Activated CD8-positive, alpha-beta memory T cell treated with anti-CD3 and anti-CD28 coated beads, Interleukin-2, amount 50 U/mL, for 24 hours (primary cell): ENCODE results near the gene ANXA3.
"Not testable (repeated sequence)": the region's sequence is repeated elsewhere in the genome, so short reads cannot be mapped to it uniquely, and the experiment has no call there.

Experiments used
- DNase-seq: peaks from one replicate; pipeline ENCODE4 v3.0.0-alpha.2; 2020; ENCODE audit errors: extremely low read depth

Gene ANXA3, protein sequence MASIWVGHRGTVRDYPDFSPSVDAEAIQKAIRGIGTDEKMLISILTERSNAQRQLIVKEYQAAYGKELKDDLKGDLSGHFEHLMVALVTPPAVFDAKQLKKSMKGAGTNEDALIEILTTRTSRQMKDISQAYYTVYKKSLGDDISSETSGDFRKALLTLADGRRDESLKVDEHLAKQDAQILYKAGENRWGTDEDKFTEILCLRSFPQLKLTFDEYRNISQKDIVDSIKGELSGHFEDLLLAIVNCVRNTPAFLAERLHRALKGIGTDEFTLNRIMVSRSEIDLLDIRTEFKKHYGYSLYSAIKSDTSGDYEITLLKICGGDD

DNA sequence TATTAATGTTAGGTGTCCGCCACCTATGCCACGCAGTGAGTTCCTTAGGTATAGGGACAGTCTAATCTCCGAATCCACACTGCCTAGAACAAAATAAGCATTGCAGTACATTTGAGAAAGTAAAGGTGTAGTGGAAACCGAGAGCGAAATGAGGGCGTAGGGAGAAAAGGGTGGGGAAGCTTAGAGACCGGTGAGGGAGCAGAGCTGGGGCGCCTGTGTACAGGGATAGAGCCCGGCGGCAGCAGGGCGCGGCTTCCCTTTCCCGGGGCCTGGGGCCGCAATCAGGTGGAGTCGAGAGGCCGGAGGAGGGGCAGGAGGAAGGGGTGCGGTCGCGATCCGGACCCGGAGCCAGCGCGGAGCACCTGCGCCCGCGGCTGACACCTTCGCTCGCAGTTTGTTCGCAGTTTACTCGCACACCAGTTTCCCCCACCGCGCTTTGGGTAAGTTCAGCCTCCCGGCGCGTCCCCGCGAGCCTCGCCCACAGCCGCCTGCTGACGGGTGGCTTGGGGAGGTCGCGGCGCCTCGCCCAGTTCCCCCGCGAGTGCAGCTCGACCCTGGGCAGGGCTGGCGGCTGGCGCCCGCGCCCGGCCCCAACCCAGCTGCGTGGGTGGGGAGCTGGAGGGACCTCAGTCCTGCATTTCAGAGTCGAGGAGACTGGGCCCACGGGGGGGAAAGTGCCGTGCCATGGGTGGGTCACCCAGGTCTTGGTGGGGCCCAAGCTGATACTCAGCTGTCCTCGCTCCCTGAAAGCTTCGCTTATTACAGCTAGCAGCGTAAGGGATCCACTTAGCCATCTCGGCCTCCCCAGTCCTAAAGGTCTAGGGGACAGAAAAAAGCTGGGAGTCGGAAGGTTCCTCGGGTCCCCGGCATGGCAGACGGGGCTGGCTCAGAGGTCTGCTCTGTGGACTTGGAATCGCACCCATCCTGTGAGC lies at the start of gene ANXA3:
TSS of gene ANXA3 (plus strand) at position 351 of the 932 bp plus-strand sequence. CDS start 2,704 bp downstream, outside the sequence.
- no peak for DNase-seq

DNA sequence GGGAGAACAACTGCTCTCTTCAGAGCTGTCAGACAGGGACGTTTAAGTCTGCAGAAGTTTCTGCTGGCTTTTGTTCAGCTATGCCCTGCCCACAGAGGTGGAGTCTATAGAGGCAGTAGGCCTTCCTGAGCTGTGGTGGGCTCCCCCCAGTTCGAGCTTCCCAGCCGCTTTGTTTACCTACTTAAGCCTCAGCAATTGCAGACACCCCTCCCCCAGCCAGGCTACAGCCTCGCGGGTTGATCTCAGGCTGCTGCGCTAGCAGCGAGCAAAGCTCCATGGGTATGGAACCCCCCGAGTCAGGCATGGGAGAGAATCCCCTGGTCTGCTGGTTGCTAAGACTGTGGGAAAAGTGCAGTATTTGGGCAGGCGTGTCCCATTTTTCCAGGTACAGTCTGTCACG lies 45.3 kb upstream of the ANXA3 start:
- DNase-seq: not testable (repeated sequence)

DNA sequence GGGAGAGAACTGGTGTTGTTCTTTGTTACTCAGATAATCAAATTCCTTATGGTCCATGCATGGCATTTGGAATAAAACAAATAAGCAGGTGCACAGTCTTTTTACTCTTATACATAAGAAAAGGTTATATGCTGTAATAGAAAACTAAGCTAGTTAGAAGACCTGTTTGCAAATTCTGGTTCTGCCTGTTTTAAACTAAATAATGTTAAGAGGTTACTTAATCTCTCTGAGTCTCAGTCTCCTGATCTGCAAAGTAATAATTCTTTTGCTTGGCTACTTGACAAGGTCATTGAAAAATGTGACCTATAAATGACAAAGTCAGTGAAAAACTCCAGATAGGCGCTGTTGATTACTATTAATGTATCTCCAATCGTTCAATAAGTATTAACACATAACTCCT lies 42.5 kb upstream of the ANXA3 start:
- DNase-seq: no peak

DNA sequence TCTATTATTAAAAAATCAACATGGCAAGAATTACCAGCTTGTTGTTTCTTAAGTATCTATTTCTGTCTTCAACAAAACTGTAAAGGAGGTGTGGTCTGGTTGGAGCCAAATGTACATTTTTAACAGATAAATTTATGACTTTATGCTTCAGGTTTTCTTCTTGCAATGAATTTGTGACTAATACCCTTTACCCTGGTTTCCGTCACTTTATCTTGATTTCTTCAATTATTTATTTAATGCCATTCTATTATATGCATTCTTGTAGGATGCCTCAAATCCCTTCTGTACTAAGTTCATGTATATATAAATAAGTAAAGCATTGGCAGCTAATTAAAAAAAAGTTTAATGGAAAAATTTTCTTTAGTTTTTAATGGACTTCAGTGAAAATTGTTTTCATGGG lies 41.5 kb upstream of the ANXA3 start:
- DNase-seq: no peak

DNA sequence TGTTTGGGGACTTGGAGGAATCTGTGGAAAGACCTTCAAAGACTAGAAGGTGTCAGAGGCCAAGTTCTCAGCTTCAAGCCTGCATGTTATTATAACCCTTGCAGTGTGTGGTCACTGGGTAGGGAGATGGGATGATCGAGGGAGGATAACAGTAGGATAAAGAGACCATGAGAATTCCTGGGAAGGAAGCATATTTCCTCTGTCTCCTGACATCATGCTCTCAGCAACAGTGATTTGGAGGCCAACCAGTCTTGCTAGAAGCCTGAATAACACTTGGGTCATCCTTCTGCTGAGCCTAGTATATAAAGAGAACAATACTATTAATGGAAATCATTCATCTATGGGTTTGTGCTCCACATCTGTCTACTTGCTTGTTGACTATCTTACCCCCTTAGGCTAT lies 40.9 kb upstream of the ANXA3 start:
- no peak for DNase-seq

DNA sequence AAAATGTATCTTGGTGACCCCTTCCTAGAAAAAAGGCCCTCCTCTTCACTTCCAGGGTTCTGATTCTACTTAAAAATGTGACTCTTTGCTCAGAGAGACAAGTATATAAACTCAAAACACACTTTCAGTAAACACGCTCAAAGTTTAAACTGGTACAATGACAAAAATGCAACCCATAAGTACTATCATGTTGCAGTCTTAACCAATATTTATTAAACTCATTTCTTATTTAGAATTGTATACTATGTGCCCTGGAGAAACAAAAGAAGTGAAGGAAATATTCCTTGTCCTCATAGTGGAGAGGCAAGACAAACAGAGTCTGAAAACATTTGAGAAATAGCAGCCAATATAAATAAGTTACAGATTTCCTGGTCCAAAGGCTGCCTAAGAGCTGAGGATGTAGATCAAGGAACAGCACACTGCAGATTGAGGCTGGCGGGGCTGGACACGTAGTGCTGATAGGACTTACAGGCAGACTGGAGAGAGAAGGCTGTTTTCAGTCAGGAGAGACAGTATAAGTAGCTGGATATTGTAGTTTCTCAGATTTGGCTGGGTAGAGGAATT lies 39.1 kb upstream of the ANXA3 start:
- no peak for DNase-seq

DNA sequence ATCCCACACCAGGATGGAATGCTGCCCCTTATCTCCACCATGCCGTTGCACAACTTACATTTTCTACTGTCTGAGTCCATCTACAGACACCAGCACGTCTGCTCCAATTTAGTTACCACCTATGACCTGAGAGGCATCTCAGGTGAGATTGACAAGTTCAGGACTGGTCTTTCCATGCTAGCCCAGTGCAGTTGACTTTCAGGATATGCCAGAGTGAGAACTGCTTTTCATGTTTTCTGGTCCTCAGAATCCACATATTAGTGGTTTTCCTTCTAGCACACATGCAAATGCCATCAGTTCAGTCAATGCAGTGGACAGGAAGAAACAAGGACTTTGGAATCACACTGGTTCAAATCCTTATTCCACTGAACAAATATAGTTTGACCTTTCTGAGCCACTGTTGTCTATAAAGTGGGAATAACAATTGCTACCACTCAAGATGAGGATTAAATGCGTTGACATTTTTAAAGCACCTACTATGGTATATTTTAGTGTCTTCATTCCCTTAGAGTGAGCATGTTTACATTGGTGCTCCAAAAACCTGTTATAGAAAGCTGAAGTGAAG lies 38.1 kb upstream of the ANXA3 start:
- no peak for DNase-seq

DNA sequence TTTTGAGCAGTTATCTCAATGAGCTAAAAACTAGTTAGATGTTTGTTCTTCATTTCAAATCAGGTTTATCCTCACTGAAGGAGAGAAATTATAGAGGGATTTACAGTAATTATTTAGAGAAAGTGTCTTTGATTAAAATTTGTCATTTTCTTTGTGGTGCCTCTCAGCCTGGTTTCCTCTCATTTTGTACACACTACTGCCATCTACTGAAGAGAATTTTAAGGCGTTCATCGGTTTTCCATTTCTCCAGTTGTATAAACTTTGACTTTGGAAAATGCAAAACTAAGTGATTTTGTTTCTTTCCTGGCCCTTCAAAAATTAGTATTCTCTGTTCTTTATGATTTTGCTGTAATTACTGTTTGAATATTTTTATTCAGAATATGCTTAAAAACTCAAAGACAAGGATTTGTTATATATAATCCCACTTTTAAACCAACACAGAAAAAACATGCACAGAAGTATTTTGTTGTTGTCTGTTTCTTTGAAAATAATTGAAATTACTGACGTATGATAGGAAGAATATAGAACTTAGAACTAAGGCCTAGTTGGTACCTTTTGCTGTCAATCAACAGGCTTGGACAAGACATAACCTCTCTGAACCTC lies 34.4 kb upstream of the ANXA3 start:
- DNase-seq: no peak

DNA sequence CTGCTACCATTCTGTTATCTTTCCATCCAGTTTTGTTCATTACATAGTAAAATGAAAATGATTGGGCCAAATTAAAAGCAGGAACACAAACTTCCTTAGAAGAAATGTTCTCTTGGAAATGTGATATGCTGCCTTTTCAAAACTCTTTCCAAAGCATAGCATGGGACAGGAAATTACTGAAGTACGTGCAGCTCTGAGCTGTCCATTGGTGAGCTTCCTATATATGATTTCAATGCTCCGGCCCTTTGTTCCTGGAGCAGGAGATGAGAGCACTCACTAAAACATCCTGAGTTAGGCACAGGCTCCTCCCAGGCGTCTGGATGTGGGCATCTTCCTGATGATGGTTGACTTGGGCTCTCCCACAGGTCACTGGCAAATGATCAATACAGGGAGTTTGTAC lies 33.0 kb upstream of the ANXA3 start:
- no peak for DNase-seq

DNA sequence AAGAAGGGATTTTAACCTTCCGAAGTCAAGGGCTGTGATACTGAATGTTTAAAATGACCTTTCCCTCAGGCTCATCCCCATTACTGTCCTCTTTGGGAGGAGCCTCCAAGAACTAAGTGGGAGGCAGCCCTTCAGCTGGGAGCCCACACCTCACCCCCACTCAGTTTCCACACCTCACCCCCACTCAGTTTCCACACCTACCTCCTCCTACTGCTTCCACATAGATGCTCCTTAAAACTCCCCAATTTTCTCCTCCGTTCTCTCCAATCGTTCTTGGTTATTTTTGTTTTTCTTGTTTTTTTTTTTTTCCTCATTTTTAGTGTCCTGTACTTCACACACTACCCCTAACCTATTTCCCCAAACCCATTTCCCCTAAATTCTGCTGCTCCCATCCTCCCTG lies 31.6 kb upstream of the ANXA3 start:
- no peak for DNase-seq

DNA sequence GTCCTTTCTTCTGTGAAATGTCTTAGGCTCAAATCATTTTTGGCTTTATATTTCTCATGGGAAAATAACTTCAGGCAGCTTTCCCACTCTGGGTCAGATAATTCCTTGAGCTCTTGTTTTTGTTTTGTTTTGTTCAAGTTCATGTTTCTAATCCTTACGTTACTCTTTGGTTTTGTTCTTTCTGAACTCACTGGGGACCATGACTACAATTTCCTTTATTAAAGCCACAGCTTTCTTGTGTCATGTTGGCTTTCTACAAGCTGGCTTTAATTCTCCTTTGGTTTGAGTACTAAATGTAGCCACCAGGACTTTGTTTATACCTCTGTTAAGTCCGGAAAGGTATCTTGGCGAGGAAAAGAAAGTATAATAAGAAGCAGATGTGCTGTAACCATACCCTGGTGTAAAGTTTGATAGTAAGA lies 30.8 kb upstream of the ANXA3 start:
- no peak for DNase-seq

DNA sequence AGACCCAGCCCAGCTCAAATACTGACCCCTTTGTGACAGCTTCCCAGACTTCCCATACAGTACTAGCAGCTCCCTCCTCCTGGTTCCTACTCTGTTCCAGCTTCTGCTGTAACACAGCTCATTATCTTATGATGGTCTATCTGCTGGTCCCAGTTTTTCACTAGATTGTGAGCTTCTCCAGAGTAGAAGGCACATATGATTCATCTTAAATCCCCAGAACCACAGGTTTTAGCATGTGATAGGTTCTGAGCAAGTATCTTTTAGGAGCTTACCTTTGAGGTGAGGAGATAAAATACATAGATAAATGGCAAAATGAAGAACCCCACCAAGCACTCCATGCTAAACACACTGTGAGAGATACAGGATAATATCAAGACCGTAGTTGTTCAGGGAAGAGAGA lies 27.6 kb upstream of the ANXA3 start:
- DNase-seq: no peak

DNA sequence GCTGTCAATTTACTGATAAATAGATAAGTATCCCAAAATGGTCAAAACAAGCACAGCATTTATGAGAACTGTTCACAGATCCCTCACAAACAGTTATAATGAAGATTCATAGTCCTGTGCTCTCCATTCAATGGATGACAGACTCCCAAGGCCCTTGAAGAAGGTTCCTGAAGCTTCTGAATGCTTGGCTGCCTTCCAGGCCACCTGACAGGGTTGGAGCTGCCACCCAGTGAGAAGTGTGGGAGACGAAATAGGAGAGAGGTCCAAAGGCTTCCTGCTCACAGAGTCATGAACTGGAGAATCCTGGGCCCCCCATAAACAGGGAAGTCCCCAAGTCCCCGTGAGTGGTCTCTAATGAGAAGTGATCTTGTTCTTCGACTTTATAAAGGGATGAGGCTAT lies 26.0 kb upstream of the ANXA3 start:
- no peak for DNase-seq

DNA sequence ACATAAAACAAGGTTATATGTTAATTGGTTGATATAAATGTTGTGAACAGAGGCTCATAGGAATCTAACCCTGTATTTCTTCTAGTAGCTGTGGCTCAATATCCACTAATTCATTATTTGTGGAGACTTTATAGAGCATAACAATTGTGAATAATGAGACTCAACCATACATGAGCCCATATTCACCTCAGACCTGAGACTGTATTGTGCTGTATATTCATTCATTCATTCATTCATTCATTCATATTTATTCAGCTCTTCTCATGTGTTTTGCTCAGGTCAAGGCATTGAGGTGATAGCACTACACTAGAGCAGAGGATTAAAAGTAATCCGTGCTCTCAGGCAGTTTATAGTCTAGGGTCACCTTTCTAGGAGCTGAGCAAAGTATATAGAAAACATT lies 24.5 kb upstream of the ANXA3 start:
- DNase-seq: no peak

DNA sequence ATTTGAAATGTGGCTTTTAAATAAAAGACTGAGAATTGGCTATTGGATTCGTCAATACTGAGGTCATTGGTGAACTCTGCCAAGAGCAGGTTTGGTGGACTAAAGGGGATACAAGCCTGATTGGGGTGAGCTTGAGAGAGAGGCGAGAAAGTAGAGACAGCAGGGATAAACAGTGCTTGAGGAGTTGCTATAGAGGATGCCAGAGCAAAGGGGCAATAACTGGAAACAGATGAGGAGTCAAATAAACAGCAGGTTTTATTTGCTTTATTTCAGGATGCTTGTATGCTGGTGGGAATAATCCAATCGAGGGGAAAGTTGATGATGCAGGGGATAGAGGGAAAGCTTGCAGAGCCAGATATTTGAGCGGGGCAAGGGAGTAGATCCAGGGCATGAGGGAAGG lies 24.0 kb upstream of the ANXA3 start:
- no peak for DNase-seq

DNA sequence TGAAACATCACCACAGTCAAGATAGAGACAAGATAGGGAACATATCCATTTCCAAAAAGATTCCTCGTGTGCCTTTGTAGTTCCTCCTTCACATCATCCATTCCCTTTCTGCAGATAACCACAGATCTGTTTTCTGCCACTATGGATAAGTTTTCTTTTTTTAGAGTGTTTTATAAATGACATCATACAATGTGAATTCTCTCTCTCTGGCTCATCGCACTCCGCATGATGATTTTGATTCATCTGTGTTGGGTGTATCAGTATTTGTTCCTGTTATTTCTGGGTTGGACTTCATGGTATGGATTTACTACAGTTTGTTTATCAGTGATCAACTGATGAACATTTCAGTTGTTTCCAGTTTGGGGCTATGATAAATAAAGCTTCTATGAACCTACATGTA lies 23.2 kb upstream of the ANXA3 start:
- DNase-seq: no peak

DNA sequence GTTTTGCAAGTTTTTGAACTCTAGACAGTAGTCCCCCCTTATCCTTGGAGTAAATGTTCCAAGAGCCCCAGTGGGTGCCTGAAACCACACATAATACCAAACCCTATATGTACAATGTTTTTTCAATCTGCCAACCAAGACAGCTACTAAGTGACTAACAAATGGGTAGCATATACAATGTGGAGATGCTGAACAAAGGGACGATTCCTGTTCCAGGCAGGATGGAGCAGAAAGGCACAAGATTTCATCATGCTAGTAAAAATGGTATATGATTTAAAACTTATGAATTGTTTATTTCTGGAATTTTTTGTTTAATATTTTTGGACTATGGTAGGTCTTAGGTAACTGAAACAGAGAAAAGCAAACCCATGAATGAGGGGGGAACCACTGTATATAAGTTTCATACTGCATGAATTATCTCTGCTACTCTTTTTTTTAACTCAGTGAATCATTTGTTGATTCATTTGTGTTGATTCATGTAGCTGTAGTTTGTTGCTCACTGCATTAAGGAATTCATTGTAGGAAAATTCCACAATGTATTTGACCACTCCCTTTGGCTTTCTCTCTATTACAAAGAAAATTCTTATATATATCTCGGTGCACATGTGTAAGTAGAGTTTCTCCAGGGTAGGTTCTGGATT lies 21.9 kb upstream of the ANXA3 start:
- no peak for DNase-seq

DNA sequence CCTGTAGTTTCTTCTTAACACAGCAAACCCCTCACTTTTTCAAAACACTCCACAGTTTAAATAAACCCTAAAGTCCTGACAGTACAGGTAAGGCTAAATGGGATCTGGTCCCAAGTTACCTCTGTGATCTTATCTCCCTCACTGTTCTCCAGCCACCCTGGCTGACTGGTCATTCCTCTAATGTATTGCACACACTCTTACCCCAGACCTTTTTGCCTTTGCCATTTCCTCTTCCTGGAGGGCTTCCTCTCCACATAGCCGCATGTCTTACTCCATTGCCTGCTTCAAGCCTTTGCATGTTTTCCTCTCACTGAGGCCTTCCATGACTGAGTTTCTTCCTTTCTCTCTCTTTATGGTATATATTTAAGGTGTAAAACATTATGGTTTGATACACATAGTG lies 19.5 kb upstream of the ANXA3 start:
- DNase-seq: no peak

DNA sequence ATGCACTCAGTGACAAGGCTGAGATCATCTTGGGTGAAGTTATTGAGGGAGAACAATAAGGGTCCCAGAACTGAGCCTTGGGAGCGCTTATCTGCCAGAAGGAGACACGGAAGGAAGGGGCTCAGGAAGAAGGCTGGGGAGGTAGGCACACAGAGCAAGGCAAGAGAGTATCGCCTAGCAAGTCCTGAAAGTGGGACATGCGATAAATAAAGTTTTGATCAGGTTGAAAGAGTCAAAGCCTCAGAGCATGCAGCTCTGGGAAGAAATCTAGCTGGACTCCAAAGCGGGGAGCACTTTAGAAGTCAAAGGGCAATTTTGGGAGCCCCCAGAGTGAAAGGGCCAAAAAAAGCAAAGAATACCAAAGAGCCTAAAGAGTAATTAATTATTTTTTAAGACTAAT lies 17.7 kb upstream of the ANXA3 start:
- no peak for DNase-seq

DNA sequence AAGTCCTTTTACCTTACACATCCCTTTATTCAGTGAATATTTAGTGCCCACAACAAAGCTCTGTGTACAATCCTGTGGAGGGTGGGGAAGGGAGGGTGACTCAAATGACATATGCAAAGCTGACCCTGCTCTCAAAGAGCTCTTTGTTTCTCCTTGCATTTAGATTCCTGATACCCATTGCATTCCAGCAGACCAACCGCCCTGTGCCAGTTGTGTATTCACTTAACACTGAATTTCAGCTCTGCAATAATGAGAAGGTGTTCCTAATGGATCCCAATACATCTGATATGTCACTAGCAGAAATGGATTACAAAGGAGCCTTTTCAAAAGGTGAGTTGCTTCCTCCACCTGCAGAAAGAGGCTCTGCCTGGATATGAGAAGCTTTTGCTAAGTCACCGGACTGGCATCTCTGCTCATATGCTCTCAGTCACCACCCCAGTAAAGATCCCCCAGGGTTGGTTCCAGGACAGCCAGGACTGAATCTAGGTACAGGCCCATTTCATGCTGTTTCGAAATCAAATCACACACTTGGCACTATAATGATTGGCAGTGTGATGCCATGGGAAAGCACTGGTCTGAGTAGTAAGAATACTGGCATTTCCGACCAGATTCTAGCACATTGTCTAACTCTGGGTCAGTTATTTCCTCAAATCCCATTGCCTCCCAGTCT lies 17.1 kb upstream of the ANXA3 start:
- no peak for DNase-seq

DNA sequence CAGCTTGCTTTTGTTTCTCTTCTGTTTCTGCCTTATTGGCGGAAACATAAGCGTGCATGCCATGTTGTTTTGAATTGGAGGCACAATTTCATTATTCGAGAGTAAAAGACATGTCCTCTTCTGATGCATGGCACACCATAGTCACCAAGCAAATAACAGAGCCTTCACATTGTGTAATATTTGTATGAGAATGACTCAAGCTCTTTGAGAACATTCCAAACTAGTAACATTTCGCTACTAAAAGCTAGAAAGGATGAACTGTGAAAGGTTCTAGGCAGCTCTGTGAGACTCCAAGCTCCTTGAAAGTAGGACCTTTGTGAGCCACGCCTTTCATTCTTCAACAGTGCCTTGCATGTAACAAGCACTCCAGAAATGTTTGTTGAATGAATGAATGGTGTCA lies 9.2 kb upstream of the ANXA3 start:
- DNase-seq: no peak
